GM23338 (cell line): Measurements from ENCODE around the gene HSPA9. TPM values are rescaled to one million over a fixed set of nuclear protein-coding genes. Genes with fewer than 3 reads are reported as not detected.

ENCODE experiments used
- CREB1 ChIP-seq: fragments of 250-450 bp; sonication (Bioruptor Pico); IDR thresholded peaks from 2 replicates; pipeline ENCODE4 v1.5.0; 2020; ENCODE audit warnings: low read depth, mild to moderate bottlenecking, moderate library complexity
- EZH2 ChIP-seq: fragments of 200-600 bp; sonication (generic); IDR thresholded peaks from one replicate; pipeline ENCODE4 v1.8.0; 2017; ENCODE audit warnings: antibody characterized with exemption, mild to moderate bottlenecking, low read depth; ENCODE audit not compliant: unreplicated experiment
- JUNB ChIP-seq: IDR thresholded peaks from one replicate; pipeline ENCODE4 v1.6.1; 2016; ENCODE audit warnings: antibody characterized with exemption; ENCODE audit not compliant: unreplicated experiment
- REST ChIP-seq: IDR thresholded peaks from one replicate; pipeline ENCODE4 v1.6.1; 2018; ENCODE audit warnings: antibody characterized with exemption; ENCODE audit not compliant: unreplicated experiment
- ZNF331 ChIP-seq: fragments of 250-450 bp; sonication (Bioruptor Pico); IDR thresholded peaks from 2 replicates; pipeline ENCODE4 v1.5.0; 2020; ENCODE audit warnings: low read depth, mild to moderate bottlenecking, moderate library complexity
- ZNF462 ChIP-seq: fragments of 250-450 bp; sonication (Bioruptor Pico); IDR thresholded peaks from 2 replicates; pipeline ENCODE4 v1.5.0; 2020; ENCODE audit warnings: mild to moderate bottlenecking, moderate library complexity
- polyA plus RNA-seq: library from polyadenylated mRNA; unstranded; fragments of >200 nt; fragmentation: Nextera tagmentation; extraction: Ambion mirVana; gene quantifications from 2 replicates; pipeline ENCODE4 v1.2.1, GENCODE V29; 2016
- total RNA-seq: library from RNA; depleted of rRNA; stranded (reverse); fragments of >200 nt; shearing (Covaris generic); gene quantifications from 2 replicates; pipeline ENCODE4 v1.2.3, GENCODE V29; 2014

HSPA9 gene
- total and polyA plus RNA-seq, 2 experiments from 2014 or later: 302 to 751 TPM

- TF ChIP-seq REST (no peak), EZH2 (no peak), ZNF331 (no peak), CREB1 (CRISPR knock-in tag) (no peak), JUNB (no peak), ZNF462 (CRISPR knock-in tag) (no peak)
These were observed 28.2 kb upstream of the HSPA9 start (continued) for GRCh38 chr5:138603249-138603920.
